Stimulated activated CD4-positive, alpha-beta T cell treated with anti-CD3 and anti-CD28 coated beads, TNF-alpha, amount 100 ng/mL, for 24 hours (primary cell): ENCODE results near the gene ADM5.

Experiments used
- DNase-seq, 3 experiments: peaks; one replicate each; pipeline ENCODE4 v3.0.0-alpha.2; 2020; ENCODE audit warnings: low read depth in 3 of 3

The ADM5 gene

GRCh38 chr19:49658566-49659442, 30.6 kb upstream of the ADM5 start:
- DNase-seq = no peak

DNA sequence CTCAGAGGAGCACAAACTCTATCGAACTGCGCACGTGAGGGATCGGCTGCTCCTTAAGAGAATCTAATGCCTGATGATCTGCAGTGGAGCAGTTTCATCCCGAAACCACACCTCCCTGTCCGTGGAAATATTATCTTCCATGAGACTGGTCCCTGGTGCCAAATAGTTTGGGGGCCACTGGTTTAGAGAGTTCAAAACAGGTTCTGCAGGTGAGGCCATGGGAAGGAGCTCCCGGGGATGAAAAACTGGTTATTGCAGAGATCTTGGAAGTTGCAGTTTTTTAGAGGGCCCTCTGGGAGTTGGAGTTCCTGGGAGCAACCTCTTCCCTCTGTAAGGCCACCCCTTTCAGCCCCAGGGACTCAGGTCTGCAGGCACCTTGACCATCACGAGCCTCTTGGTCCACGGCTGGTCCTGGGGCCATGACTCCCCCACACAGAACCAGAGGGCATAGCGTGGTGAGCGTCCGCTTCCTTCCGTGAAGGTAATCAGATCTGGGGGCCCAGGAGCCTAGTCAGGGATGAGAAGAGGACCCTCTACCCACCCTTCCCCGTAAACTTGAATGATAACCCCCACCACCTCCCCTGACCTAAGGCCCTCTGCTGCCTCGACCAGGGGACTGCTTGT, 28.9 kb upstream of the ADM5 start:
- DNase-seq = no peak

DNA sequence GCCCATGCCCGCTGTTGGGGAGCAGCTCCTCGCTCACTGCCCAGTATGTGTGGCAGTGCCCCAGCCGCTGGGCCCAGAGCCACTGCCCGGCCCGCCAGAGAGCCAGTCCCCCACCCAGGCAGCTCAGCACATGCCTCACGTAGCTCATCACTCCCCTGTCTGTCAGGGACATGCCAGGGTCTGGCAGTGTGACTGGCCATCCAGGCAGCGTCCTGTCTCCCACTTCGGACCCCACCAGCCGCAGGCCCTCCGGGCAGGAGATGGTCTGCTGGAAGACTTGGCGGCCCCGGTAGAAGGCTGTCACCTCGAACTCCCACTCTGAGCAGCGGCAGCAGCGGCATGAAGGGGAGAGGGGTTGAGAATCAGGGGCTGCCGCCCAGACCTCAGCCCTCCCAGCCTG, 27.4 kb upstream of the ADM5 start:
- no peak for DNase-seq

DNA sequence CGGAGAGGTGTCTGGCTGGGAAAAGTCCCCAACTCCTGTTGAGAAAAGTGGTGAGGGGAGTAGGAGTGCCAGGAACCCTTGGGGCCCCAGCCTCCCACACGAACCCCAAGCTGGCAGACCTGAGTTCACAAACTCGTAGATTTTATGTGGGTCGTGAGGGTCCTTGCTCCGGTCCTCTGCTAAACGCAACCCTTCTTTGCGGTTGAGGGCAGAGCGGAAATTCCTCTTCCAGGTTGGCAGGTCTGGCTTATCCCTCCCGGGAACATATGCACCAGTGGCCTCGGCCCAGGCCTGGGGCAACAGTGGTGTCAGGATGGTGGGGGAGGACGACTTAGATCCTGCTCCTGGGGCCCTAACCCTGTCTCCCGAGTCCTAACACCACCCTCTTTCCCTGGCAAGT, 26.2 kb upstream of the ADM5 start:
- DNase-seq = no peak

GRCh38 chr19:49664171-49665035, 25.0 kb upstream of the ADM5 start:
- DNase-seq = peak; percentile 83 to 95 (median 85)

GRCh38 chr19:49665036-49665350, 24.4 kb upstream of the ADM5 start:
- no peak for DNase-seq

GRCh38 chr19:49665351-49666119, 23.9 kb upstream of the ADM5 start, which contains the start of the genes BCL2L12 and IRF3:
Gene BCL2L12 (plus strand): TSS chr19:49665933. CDS start chr19:49666693, 760 bp downstream.
Gene IRF3 (minus strand): TSS chr19:49665857. CDS start chr19:49664838, 1,019 bp downstream.
- DNase-seq = peak; percentile 98 to 99 (median 99)

DNA sequence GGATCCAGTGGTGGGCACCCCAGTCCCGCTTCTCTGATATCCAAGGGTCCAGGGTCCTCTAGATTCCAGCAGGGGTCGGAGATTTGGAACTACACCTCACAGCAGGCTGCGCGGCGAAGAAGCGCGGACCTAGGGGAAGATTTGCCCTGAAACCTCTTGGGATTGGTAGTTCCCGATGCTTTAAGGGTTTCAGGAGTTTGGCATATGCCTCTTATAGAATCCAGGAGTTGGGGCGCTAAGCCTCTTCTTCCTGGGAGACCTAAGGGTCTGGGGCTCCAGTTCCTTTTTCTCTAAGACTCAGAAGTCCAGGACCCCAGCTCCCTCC, 23.3 kb upstream of the ADM5 start:
- no peak for DNase-seq

DNA sequence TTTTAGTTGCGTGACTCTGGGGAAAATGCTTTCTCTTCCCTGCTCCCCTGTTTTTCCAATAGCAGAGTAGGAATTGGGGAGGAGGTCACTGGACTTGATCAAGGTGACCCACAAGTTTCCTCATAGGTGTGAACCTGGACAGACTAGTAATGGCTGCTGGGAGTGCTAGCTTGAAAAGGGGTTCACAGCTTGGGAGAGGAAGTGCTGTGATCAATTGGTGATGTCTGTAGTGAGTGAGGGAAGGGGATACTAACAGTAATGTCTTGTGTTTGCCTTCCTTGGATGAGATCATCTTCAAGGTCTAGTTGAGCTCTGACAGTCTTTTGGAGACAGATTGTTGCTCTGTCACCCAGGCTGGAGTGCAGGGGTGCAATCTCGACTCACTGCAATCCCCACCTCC, 21.9 kb upstream of the ADM5 start:
- DNase-seq = no peak

DNA sequence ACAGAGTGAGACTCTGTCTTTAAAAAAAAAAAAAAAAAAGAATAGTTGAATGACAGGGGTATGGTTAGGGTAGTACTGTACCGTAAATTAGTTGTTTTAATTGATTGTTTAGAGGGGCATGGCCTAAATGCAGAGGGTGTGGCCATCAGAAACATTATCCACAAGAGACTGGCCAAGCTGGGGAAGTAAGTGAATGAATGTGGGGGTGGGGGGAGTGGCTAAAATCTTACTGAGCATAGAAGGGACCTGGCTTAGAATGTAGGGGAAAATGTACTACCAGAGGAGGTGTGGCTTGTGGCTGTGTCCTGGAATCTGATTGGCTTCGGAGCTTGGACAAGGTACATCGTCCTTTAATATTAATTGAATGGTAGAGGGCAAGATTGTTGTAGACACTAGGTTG, 19.9 kb upstream of the ADM5 start:
- no peak for DNase-seq

GRCh38 chr19:49672131-49672919, 17.1 kb upstream of the ADM5 start:
- DNase-seq = peak; percentile 51 to 77 (median 65)

DNA sequence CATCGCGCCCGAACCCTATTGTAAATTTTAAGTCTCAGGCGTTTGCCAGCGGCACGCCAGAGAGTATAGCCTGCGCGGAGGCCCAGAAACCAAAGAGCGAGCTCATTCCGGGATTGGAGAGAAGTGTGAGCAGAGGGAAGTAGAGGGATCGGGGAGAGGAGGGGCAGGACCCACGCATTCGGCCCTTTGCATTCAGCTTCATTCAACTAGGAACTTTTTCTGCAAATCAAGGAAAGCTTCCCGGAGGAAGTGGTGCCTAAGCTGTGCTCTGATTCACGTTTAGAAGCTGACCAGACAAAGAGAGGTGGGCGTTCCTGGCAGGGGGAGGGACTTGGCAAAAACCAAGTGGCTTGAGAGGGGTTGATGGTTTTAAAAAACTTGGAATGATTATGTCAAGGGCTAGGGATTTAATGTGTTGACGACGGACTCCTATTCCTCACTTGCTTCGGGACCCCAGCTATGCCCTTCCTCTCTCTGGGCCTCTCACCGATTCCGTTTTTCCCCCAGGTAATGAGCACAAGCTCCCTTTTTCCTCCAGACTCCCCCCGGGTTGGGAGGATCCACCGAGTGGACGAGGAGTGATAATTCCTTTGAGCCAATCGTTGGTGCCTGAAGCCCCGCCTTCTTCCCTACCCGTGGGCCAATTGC, 13.1 kb upstream of the ADM5 start:
- peak in 1 of 3 experiments; percentile 42 for DNase-seq

- peak; percentile 96 to 99 (median 99) for DNase-seq
These were observed 12.6 kb upstream of the ADM5 start for GRCh38 chr19:49676784-49677230.

- peak in 1 of 3 experiments; percentile 52 for DNase-seq
These were observed 12.0 kb upstream of the ADM5 start, which contains the start of gene PRMT1 for GRCh38 chr19:49677231-49677900. Gene PRMT1 (plus strand): TSS chr19:49677271. CDS start chr19:49677281, 10 bp downstream.

GRCh38 chr19:49677901-49678674, 11.3 kb upstream of the ADM5 start:
- peak; percentile 65 to 79 (median 65) for DNase-seq

DNA sequence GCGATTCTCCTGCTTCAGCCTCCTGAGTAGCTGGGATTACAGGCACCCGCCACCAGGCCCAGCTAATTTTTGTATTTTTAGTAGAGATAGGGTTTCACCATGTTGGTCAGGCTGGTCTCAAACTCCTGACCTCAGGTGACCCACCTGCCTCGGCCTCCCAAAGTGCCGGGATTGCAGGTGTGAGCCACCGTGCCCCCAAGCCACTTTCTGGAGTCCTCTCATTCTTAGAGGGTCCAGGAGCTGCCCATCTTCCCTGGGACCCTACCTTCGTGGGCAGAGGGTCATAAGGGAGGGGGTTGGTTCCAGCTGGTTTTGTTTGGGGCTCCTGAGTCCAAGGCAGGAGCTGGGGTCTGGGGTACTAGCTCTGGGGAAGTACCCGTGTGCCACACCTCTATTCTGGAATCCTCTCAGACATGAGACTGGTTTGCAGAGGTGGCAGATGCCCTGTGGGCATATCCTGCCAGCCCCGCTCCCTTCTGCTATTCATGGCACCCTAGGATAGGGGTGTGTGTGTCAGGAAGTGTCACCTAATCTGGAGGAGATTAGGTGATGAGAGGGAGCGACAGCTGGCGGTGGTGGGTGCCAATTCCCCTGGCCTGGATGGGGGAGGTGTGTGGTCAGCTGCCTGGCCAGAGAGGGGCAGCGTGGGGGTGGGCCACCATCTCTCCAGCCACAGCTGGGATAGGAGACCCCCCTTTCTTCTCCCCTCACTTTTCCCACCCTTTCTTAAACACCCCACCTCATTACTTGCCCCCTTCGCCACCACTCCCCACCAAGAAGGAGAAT, 10.2 kb upstream of the ADM5 start:
- no peak for DNase-seq

DNA sequence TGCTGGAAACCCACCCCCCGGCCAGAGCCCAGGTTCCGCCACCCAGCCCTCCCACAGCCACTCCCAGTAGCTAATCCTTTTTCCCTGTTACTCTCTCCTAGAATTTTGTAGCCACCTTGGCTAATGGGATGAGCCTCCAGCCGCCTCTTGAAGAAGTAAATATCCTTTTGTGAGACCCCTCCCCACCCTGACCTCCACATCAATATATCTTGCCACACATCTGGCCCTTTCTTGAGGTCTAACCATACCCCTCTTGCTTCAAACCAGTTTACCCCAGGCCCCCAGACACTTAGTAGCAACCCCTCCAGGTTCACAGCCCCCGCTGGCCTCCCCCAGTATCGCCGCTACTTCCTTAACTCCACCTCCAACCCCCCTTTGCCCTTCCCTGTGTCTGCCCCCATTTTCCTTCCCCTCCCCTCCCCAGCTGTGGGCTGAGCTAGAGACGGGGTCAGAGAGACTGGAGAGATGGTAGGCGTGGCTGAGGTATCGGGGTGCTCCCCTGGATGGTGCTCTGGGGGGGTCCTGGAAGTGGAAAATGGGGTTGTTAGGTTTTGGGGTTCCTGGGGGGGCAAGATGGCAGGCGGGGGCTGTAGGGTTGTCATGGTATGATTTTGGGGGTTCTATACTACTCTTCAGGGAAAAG, 9.5 kb upstream of the ADM5 start:
- no peak for DNase-seq
